Breast epithelium (tissue), 4 donors: ENCODE data around the gene WFIKKN1. TPM values are rescaled to one million over a fixed set of nuclear protein-coding genes. Genes with fewer than 3 reads are reported as not detected.

Experiments
- DNase-seq, 2 donors: peaks; one replicate each; pipeline ENCODE4 v3.0.0-alpha.2; 2019; ENCODE audit warnings: low spot score in 2 of 2
- H3K27ac ChIP-seq, 2 donors: fragments of 200-600 bp; sonication (generic) in 1 of 2; one replicate each; pipeline ENCODE4 v1.5.1; 2016 to 2019; ENCODE audit warnings: mild to moderate bottlenecking in 1 of 2
- H3K27me3 ChIP-seq, 2 donors: fragments of 200-600 bp; sonication (generic) in 1 of 2; one replicate each; pipeline versions ENCODE4 v1.5.1 to v1.6.0; 2017 to 2019; ENCODE audit warnings: control low read depth in 1 of 2, mild to moderate bottlenecking in 1 of 2
- H3K36me3 ChIP-seq: fragments of 200-600 bp; one replicate; pipeline ENCODE4 v1.5.1; 2019
- H3K4me1 ChIP-seq, 2 donors: fragments of 200-600 bp; sonication (generic); one replicate each; pipeline ENCODE4 v1.5.1; 2016 to 2019; ENCODE audit warnings: control low read depth in 1 of 2
- H3K4me3 ChIP-seq, 3 donors: fragments of 200-600 bp; sonication (generic); 1 replicate in 2 of 3; 2 replicates in 1 of 3; pipeline ENCODE4 v1.5.1; 2016 to 2019; ENCODE audit warnings: mild to moderate bottlenecking in 3 of 3, moderate library complexity in 2 of 3
- H3K9me3 ChIP-seq, 2 donors: fragments of 200-600 bp; sonication (generic) in 1 of 2; one replicate each; pipeline ENCODE4 v1.5.1; 2016 to 2019; ENCODE audit warnings: control low read depth in 1 of 2
- CTCF ChIP-seq, 3 donors: fragments of 450-650 bp; IDR thresholded peaks; one replicate each; pipeline ENCODE4 v1.5.1; 2016 to 2017; ENCODE audit warnings: antibody characterized with exemption in 3 of 3, mild to moderate bottlenecking in 3 of 3, moderate library complexity in 3 of 3
- POLR2A ChIP-seq: fragments of 450-650 bp; IDR thresholded peaks from one replicate; pipeline ENCODE4 v1.6.1; 2016; ENCODE audit warnings: antibody characterized with exemption, mild to moderate bottlenecking, moderate library complexity
- POLR2AphosphoS5 ChIP-seq, 3 donors: sonication (generic); formaldehyde crosslinking; IDR thresholded peaks; one replicate each; pipeline ENCODE4 v1.6.1; 2017; ENCODE audit warnings: antibody characterized with exemption in 3 of 3
- intact Hi-C: fragments of 100-400 bp; cut with DNase I; formaldehyde crosslinking; loops from one replicate; pipeline ENCODE4 v1.15.1; 2023; ENCODE audit warnings: low total_unique reads
- total RNA-seq, 3 donors: library from RNA; depleted of rRNA; stranded (reverse); fragments of >200 nt; gene quantifications; one replicate each; pipeline ENCODE4 v1.1.0, GENCODE V29; 2016

Gene WFIKKN1
- total RNA-seq, 3 donors from 2014 or later, result 0.66 to 0.73 TPM; not detected in 1

DNA sequence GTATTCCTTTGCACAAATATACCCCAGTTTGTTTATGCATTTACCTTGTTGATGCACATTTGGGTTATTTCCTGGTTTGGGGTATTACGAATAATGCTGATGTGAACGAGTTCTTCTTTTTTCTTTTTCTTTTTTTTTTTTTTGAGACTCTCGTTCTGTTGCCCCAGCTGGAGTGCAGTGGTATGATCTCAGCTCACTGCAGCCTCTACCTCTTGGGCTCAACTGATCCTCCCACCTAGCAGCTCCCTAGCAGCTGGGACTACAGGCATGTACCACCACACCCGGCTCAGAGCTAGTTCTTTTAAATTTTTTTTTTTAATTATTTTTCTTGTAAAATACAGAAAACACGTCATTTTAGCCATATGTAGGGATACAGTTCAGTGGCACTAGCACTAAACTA lies 26.9 kb upstream of the WFIKKN1 start:
- no peaks in the 10 kb centered on the region for H3K4me1 ChIP-seq
- intact Hi-C loops, result no loop called here
- no peak overlapping the region for H3K27ac ChIP-seq
- no peak for DNase-seq
- H3K9me3 ChIP-seq, result no peaks in the 10 kb centered on the region
- no peak for TF ChIP-seq POLR2A
- no peak for TF ChIP-seq POLR2AphosphoS5 (IDR thresholded peaks at IDR 0.05)
- H3K4me3 ChIP-seq, result no peak overlapping the region
- no peaks in the 10 kb centered on the region for H3K27me3 ChIP-seq
- H3K36me3 ChIP-seq, result no peaks in the 10 kb centered on the region

GRCh38 chr16:606656-607307 lies 24.0 kb upstream of the WFIKKN1 start:
- Histone ChIP-seq H3K36me3 (no peaks in the 10 kb centered on the region), H3K27me3 (no peaks in the 10 kb centered on the region), H3K4me3 (no peak overlapping the region), H3K27ac (no peak overlapping the region), H3K9me3 (no peaks in the 10 kb centered on the region), H3K4me1 (no peaks in the 10 kb centered on the region)
- TF ChIP-seq POLR2A, result no peak
- TF ChIP-seq POLR2AphosphoS5 (IDR thresholded peaks at IDR 0.05), result no peak
- TF ChIP-seq CTCF (IDR thresholded peaks at IDR 0.05), result no peak
- intact Hi-C loops, result no loop called here
- no peak for DNase-seq

DNA sequence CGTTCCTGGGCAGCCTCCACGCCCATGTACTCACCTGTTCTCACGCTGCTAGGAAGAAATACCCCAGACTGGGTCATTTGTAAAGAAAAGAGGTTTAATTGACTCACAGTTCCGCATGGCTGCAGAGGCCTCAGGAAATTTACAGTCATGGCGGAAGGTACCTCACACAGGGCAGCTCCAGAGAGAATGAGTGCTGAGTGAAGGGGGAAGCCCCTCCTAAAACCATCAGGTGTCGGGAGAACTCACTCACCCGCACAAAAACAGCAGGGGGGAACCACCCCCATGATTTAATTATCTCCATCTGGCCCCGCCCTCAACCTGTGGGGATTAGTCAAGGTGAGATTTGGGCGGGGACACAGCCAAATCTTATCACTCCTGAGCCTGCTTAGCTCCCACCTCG lies 22.8 kb upstream of the WFIKKN1 start:
- DNase-seq, result no peak
- intact Hi-C loops, result no loop called here
- Histone ChIP-seq H3K27me3 (no peaks in the 10 kb centered on the region), H3K27ac (no peak overlapping the region), H3K4me1 (no peaks in the 10 kb centered on the region), H3K9me3 (no peaks in the 10 kb centered on the region), H3K36me3 (no peaks in the 10 kb centered on the region), H3K4me3 (no peak overlapping the region)
- TF ChIP-seq POLR2AphosphoS5 (IDR thresholded peaks at IDR 0.05) (no peak), CTCF (IDR thresholded peaks at IDR 0.05) (no peak), POLR2A (no peak)

DNA sequence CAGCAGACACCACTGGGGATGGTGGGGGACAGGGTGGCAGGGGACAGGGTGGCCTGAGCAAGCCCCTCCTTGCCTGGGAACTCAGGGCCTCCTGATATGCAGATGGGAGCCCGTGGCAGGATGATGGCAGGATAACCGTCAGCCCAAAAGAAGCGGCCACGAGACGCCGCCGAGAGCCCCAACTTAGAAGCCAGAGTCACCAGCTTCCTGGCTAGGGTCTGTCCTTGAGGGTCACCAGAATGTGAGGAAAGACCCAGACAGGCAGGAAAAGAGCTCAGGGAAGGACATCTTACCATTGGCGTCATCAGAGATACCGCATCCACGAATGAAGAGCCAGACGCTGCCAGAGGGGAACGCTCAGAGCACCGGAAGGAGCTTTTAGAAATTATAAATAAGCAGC lies 21.5 kb upstream of the WFIKKN1 start:
- intact Hi-C loops, result no loop called here
- no peak overlapping the region for H3K4me3 ChIP-seq
- H3K27me3 ChIP-seq, result no peaks in the 10 kb centered on the region
- TF ChIP-seq POLR2AphosphoS5 (IDR thresholded peaks at IDR 0.05) (no peak), POLR2A (no peak), CTCF (IDR thresholded peaks at IDR 0.05) (no peak)
- no peaks in the 10 kb centered on the region for H3K9me3 ChIP-seq
- H3K4me1 ChIP-seq, result no peaks in the 10 kb centered on the region
- DNase-seq, result no peak
- H3K27ac ChIP-seq, result no peak overlapping the region
- no peaks in the 10 kb centered on the region for H3K36me3 ChIP-seq

GRCh38 chr16:609984-610383 lies 20.8 kb upstream of the WFIKKN1 start:
- TF ChIP-seq POLR2A (no peak), POLR2AphosphoS5 (IDR thresholded peaks at IDR 0.05) (no peak), CTCF (IDR thresholded peaks at IDR 0.05) (no peak)
- intact Hi-C loops, result no loop called here
- Histone ChIP-seq H3K9me3 (no peaks in the 10 kb centered on the region), H3K27me3 (no peaks in the 10 kb centered on the region), H3K4me1 (no peaks in the 10 kb centered on the region), H3K27ac (peak overlapping the region in 1 of 2 donors; percentile 13), H3K4me3 (no peak overlapping the region), H3K36me3 (no peaks in the 10 kb centered on the region)
- no peak for DNase-seq
